K562 (cell line): ENCODE data around the gene VPS16. TPM values are rescaled to one million over a fixed set of nuclear protein-coding genes. Genes with fewer than 3 reads are reported as not detected.
A peak's percentile ranks its signal among the peaks of the same experiment; 100 is the strongest.

ENCODE experiments used
- ATAC-seq: fragments of 200-7000 bp; cut with Tn5 transposase; 3 replicates; pipeline ENCODE4 v1.9.1; 2020; ENCODE audit warnings: moderate library complexity
- BruUV-seq: library from RNA; stranded (reverse); fragments of 400-500 nt; replicated peaks from 2 replicates; lab custom pipeline; 2021; lab: Mats Ljungman, UMichigan
- CTCF ChIA-PET: fragments of 300-600 bp; formaldehyde crosslinking; extraction: SDS; loops from one replicate; lab custom pipeline; 2021; ENCODE audit warnings: low intra/inter-chr PET ratio; lab: Yijun Ruan, JAX
- POLR2A ChIA-PET: fragments of 300-600, 350-650 bp; sonication (Branson Sonifier 250); formaldehyde crosslinking; extraction: SDS; loops from one replicate; lab custom pipeline; 2021; ENCODE audit warnings: antibody characterized with exemption, inconsistent platforms; lab: Yijun Ruan, JAX
- DNase-seq, 4 experiments: peaks; one replicate each; pipeline versions ENCODE4 v3.0.0 to v3.0.0-alpha.2; 2011 to 2018; ENCODE audit warnings: low spot score in 3 of 4, mixed read lengths in 3 of 4; ENCODE audit errors: extremely low read depth in 1 of 4
- FAIRE-seq: peaks from 2 replicates; lab custom pipeline; 2011; peaks lifted over from hg19 to GRCh38; lab: Jason Lieb, UNC
- H2AFZ ChIP-seq: 2 replicates; pipeline ENCODE4 v1.6.0; 2011; ENCODE audit warnings: low read depth, low read length, control low read depth, inconsistent platforms
- H3K27ac ChIP-seq: fragments of 200-600 bp; 3 replicates; pipeline ENCODE4 v1.8.0; 2011; ENCODE audit warnings: low read depth, mild to moderate bottlenecking, control low read depth, inconsistent platforms, low read length, moderate library complexity, mixed read lengths; ENCODE audit errors: extremely low read depth
- H3K27me3 ChIP-seq, 2 experiments: fragments of 300-600 bp in 1 of 2; 2 replicates in 1 of 2; 3 replicates in 1 of 2; pipeline versions ENCODE4 v1.6.0 to v1.8.0; 2011; ENCODE audit warnings: inconsistent platforms in 2 of 2, low read length in 2 of 2, mild to moderate bottlenecking in 1 of 2, mixed read lengths in 1 of 2, moderate library complexity in 1 of 2; ENCODE audit not compliant: control insufficient read depth in 2 of 2, insufficient read depth in 2 of 2
- H3K36me3 ChIP-seq: fragments of 300-600 bp; 3 replicates; pipeline ENCODE4 v1.8.0; 2011; ENCODE audit warnings: mild to moderate bottlenecking, low read length, inconsistent platforms; ENCODE audit not compliant: control insufficient read depth, insufficient read depth
- H3K4me1 ChIP-seq, 2 experiments: fragments of 200-600 bp in 1 of 2; replicated peaks in 1 of 2; 2 replicates in 1 of 2; 3 replicates in 1 of 2; pipeline versions ENCODE4 v1.5.1 to v1.8.0; 2011; ENCODE audit warnings: inconsistent platforms in 2 of 2, low read length in 2 of 2, mild to moderate bottlenecking in 1 of 2, mixed read lengths in 1 of 2, moderate library complexity in 1 of 2; ENCODE audit not compliant: control insufficient read depth in 2 of 2, insufficient read depth in 2 of 2
- H3K4me2 ChIP-seq: 2 replicates; pipeline ENCODE4 v1.6.1; 2011; ENCODE audit warnings: low read length, control low read depth, inconsistent platforms, mixed read lengths; ENCODE audit not compliant: insufficient read depth
- H3K4me3 ChIP-seq: fragments of 200-600 bp; sonication (generic), shearing (Covaris generic); 2 replicates; pipeline ENCODE4 v1.5.1; 2016; ENCODE audit warnings: control low read depth, inconsistent platforms
- H3K79me2 ChIP-seq: fragments of 200-600 bp; 3 replicates; pipeline ENCODE4 v1.8.0; 2011; ENCODE audit warnings: low read length, inconsistent platforms; ENCODE audit not compliant: control insufficient read depth, insufficient read depth
- H3K9ac ChIP-seq, 2 experiments: 2 replicates each; pipeline versions ENCODE4 v1.6.0 to v1.6.1; 2011; ENCODE audit warnings: low read depth in 2 of 2, low read length in 2 of 2, control low read depth in 1 of 2, inconsistent platforms in 1 of 2, mild to moderate bottlenecking in 1 of 2, mixed read lengths in 1 of 2; ENCODE audit not compliant: insufficient read depth in 1 of 2
- H3K9me1 ChIP-seq: one replicate; pipeline ENCODE4 v1.6.0; 2011; ENCODE audit warnings: inconsistent platforms, mild to moderate bottlenecking, low read length, moderate library complexity; ENCODE audit not compliant: control insufficient read depth, insufficient read depth
- H3K9me3 ChIP-seq: replicated peaks from 2 replicates; pipeline ENCODE4 v1.5.1; 2011; ENCODE audit warnings: low read depth, low read length, inconsistent platforms; ENCODE audit not compliant: control insufficient read depth, insufficient read depth
- H4K20me1 ChIP-seq: replicated peaks from 2 replicates; pipeline ENCODE4 v1.6.1; 2011; ENCODE audit warnings: low read length, inconsistent platforms, mixed read lengths; ENCODE audit not compliant: control insufficient read depth, insufficient read depth
- CEBPZ ChIP-seq: fragments of 150-350 bp; IDR thresholded peaks from 2 replicates; pipeline ENCODE4 v1.6.1; 2014; ENCODE audit warnings: low read depth, mild to moderate bottlenecking, low read length, borderline replicate concordance
- DLX4 ChIP-seq: fragments of 250-450 bp; sonication (Bioruptor Pico); IDR thresholded peaks from 2 replicates; pipeline ENCODE4 v1.6.1; 2021; ENCODE audit warnings: mild to moderate bottlenecking
- FOXK1 ChIP-seq: sonication (generic); formaldehyde crosslinking; IDR thresholded peaks from 2 replicates; pipeline ENCODE4 v1.8.0; 2022; ENCODE audit warnings: missing genetic modification reagents, mild to moderate bottlenecking, borderline replicate concordance
- KLF13 ChIP-seq: fragments of 450-650 bp; IDR thresholded peaks from 2 replicates; pipeline ENCODE4 v1.6.1; 2016; ENCODE audit warnings: missing genetic modification characterization, low read depth, mild to moderate bottlenecking, missing compliant biosample characterization, moderate library complexity, borderline replicate concordance
- KLF6 ChIP-seq: fragments of 250-450 bp; sonication (Bioruptor Pico); IDR thresholded peaks from 2 replicates; pipeline ENCODE4 v1.4.0; 2020; ENCODE audit warnings: mild to moderate bottlenecking, moderate library complexity, borderline replicate concordance
- MBD2 ChIP-seq: sonication (generic); IDR thresholded peaks from 2 replicates; pipeline ENCODE4 v1.6.1; 2016; ENCODE audit warnings: low read depth, borderline replicate concordance
- MNT ChIP-seq, 2 experiments: fragments of 450-650 bp; conservative IDR thresholded peaks; 2 replicates each; pipeline ENCODE4 v1.6.1; 2017; ENCODE audit warnings: mild to moderate bottlenecking in 2 of 2, moderate library complexity in 2 of 2
- MTA3 ChIP-seq: fragments of 450-650 bp; formaldehyde crosslinking; IDR thresholded peaks from 2 replicates; pipeline ENCODE4 v1.6.1; 2017; ENCODE audit warnings: mild to moderate bottlenecking, borderline replicate concordance
- MXD1 ChIP-seq: fragments of 250-450 bp; sonication (Bioruptor Pico); IDR thresholded peaks from 2 replicates; pipeline ENCODE4 v1.8.0; 2021; ENCODE audit warnings: borderline replicate concordance, mild to moderate bottlenecking, moderate library complexity; ENCODE audit not compliant: poor library complexity, severe bottlenecking
- RUNX1 ChIP-seq: sonication (generic); IDR thresholded peaks from 2 replicates; pipeline ENCODE4 v1.6.1; 2016; ENCODE audit warnings: antibody characterized with exemption, low read depth
- STAT5B ChIP-seq: fragments of 250-450 bp; sonication (Bioruptor Pico); IDR thresholded peaks from 2 replicates; pipeline ENCODE4 v1.8.0; 2021; ENCODE audit warnings: mild to moderate bottlenecking, inconsistent platforms
- ZBTB2 ChIP-seq: fragments of 450-650 bp; IDR thresholded peaks from 2 replicates; pipeline ENCODE4 v1.6.1; 2016; ENCODE audit warnings: antibody characterized with exemption
- WGBS: fragments of 100-300 bp; shearing (Covaris generic); methylation state at CpG from one replicate; pipeline ENCODE4 v1.1.6; 2016; ENCODE audit warnings: low coverage, mixed read lengths; ENCODE audit not compliant: insufficient coverage; ENCODE audit errors: missing lambda C conversion rate; 5-methylcytosine and 5-hydroxymethylcytosine counted together
- in situ Hi-C: fragments of 300-500 bp; cut with MboI; formaldehyde crosslinking; loops from 4 replicates; pipeline ENCODE4 v1.15.0; 2018; ENCODE audit warnings: inconsistent platforms, mixed read lengths
- intact Hi-C: fragments of 100-400 bp; cut with micrococcal nuclease; formaldehyde crosslinking; loops from 2 replicates; pipeline ENCODE4 v1.14.2; 2022
- polyA plus RNA-seq, 8 experiments: library from polyadenylated mRNA; depleted of rRNA in 4 of 8; stranded (reverse) in 5 of 8; unstranded in 3 of 8; fragments of >200 nt; fragmentation: Nextera tagmentation in 2 of 8; fragmentation: Illumina TruSeq in 1 of 8; extraction: Ambion mirVana in 2 of 8; extraction: Trizol in 1 of 8; gene quantifications; 2 replicates each; pipeline versions ENCODE4 v1.2.1 to v1.2.3, GENCODE V29; 2011 to 2014; ENCODE audit warnings: inconsistent platforms in 1 of 8, missing spikeins in 1 of 8
- total RNA-seq, 7 experiments: library from RNA; depleted of rRNA in 6 of 7; stranded (reverse); fragments of >200 nt in 6 of 7; fragmentation: Illumina TruSeq in 2 of 7; extraction: Trizol in 2 of 7; gene quantifications; 2 replicates each; pipeline versions ENCODE4 v1.2.1 to v1.2.3, GENCODE V29; 2011 to 2021; ENCODE audit warnings: low replicate concordance in 1 of 7

VPS16 gene
- total and polyA plus RNA-seq, 9 of the 15 experiments (the other 6 are each of a cell fraction or from before 2014, with no cell fraction given): 6.8 to 24.7 (median 14.0) TPM

- intact Hi-C loops: no loop called here
- DNase-seq: peak; percentile 54 to 74 (median 58)
- H3K4me3 ChIP-seq: no peak within 1 kb of the TSS
- H3K9ac ChIP-seq: no peak within 1 kb of the TSS; a peak in 1 of 4 replicates
- ATAC-seq: peak; percentile 87
- H3K27ac ChIP-seq: no peak within 1 kb of the TSS; the same call in 2 of the 3 replicates
- no peaks in the 10 kb centered on the region for H3K9me1 ChIP-seq
- no peaks in the 10 kb centered on the region for H3K36me3 ChIP-seq
- peak; percentile 88 for FAIRE-seq
- peaks cover 7% of the 10 kb centered on the region; the same call in 1 of the 2 replicates for H4K20me1 ChIP-seq
- WGBS: 3% methylated on average over 21 of the region's 52 CpGs
- POLR2A ChIA-PET: no interaction called here
- peaks cover 2 to 42% of the 10 kb centered on the region in 2 experiments; a peak in 4 of 5 replicates for H3K4me1 ChIP-seq
- BruUV-seq: no TSS peak
- in situ Hi-C loops: no loop called here
- peak within 1 kb of the TSS; percentile 55 for H3K4me2 ChIP-seq
- CTCF ChIA-PET: no interaction called here
- H2AFZ ChIP-seq: peak within 1 kb of the TSS; percentile 83
- no peaks in the 10 kb centered on the region for H3K79me2 ChIP-seq
- H3K27me3 ChIP-seq: peaks cover 0 to 40% of the 10 kb centered on the region in 2 experiments; a peak in 3 of 5 replicates
- no peaks in the 10 kb centered on the region for H3K9me3 ChIP-seq
- TF ChIP-seq CEBPZ: no peak
- 0 out of 4 replicates have a peak, but pooled peaks of 1 of the 2 experiments have one; percentile 30 for TF ChIP-seq MNT (conservative IDR thresholded peaks at IDR 0.05)
- no peak for TF ChIP-seq DLX4
- TF ChIP-seq MTA3: no peak
- TF ChIP-seq RUNX1: no peak
- TF ChIP-seq ZBTB2: no peak
- no peak for TF ChIP-seq KLF13
- no peak for TF ChIP-seq FOXK1 (CRISPR knock-in tag)
- no peak for TF ChIP-seq KLF6 (CRISPR knock-in tag)
- no peak for TF ChIP-seq MBD2
- no peak for TF ChIP-seq STAT5B (CRISPR knock-in tag)
- no peak for TF ChIP-seq MXD1 (CRISPR knock-in tag)
Observed at GRCh38 chr20:2800521-2801285, 39.8 kb upstream of the VPS16 start, which contains the start of gene CPXM1. CPXM1 (minus strand) TSS chr20:2800627; CDS start chr20:2800572, 55 bp downstream.
